ENCODE data around the gene PRKCH.

GRCh38 chr14:61525293-61526011, 204.1 kb downstream of the PRKCH start:
- TF ChIP-seq CTCF (IDR thresholded peaks at IDR 0.05) (no peak), POLR2A (IDR thresholded peaks at IDR 0.05) (no peak)
